ENCODE results near the gene LCORL. TPM values are rescaled to one million over a fixed set of nuclear protein-coding genes. Genes with fewer than 3 reads are reported as not detected.
"Not testable (repeated sequence)": the region's sequence is repeated elsewhere in the genome, so short reads cannot be mapped to it uniquely, and the experiment has no call there.

The LCORL gene
- total RNA-seq, 2 donors from 2014 or later: 16.5 to 20.7 TPM

- TF ChIP-seq CTCF (IDR thresholded peaks at IDR 0.05): no peak
- Histone ChIP-seq H3K27ac (no peak overlapping the region), H3K36me3 (no peaks in the 10 kb centered on the region), H3K9ac (ENCODE audit: low read depth in 2 of 2, low read length in 2 of 2) (no peak overlapping the region), H3K4me1 (peaks cover under 1% of the 10 kb centered on the region), H3K9me3 (no peaks in the 10 kb centered on the region), H3K27me3 (no peaks in the 10 kb centered on the region), H3K4me3 (no peak overlapping the region)
- intact Hi-C loops (cut with DNase I): no loop called here
- no peak for DNase-seq
Observed at GRCh38 chr4:18014269-18014668, 7.3 kb downstream of the LCORL start.

GRCh38 chr4:18012807-18013462 lies 8.6 kb downstream of the LCORL start:
- Histone ChIP-seq H3K9me3 (no peaks in the 10 kb centered on the region), H3K9ac (ENCODE audit: low read depth in 2 of 2, low read length in 2 of 2) (no peak overlapping the region), H3K4me3 (no peak overlapping the region), H3K36me3 (no peaks in the 10 kb centered on the region), H3K27me3 (no peaks in the 10 kb centered on the region), H3K27ac (no peak overlapping the region), H3K4me1 (no peaks in the 10 kb centered on the region)
- intact Hi-C loops (cut with DNase I): no loop called here
- no peak for DNase-seq
- no peak for TF ChIP-seq CTCF (IDR thresholded peaks at IDR 0.05)

- Histone ChIP-seq H3K4me3 (no peak overlapping the region), H3K36me3 (no peaks in the 10 kb centered on the region)
Observed at GRCh38 chr4:18012134-18012806, 9.3 kb downstream of the LCORL start.

GRCh38 chr4:18007625-18008024 lies 13.9 kb downstream of the LCORL start:
- no peak for DNase-seq

More at GRCh38 chr4:18012134-18012806, 9.3 kb downstream of the LCORL start:
- H3K27me3 ChIP-seq: no peaks in the 10 kb centered on the region
- no peak for TF ChIP-seq CTCF (IDR thresholded peaks at IDR 0.05)
- H3K9ac ChIP-seq (ENCODE audit: low read depth in 2 of 2, low read length in 2 of 2): no peak overlapping the region
- intact Hi-C loops (cut with DNase I): no loop called here
- no peaks in the 10 kb centered on the region for H3K9me3 ChIP-seq
- no peak for DNase-seq
- H3K27ac ChIP-seq: no peak overlapping the region
- no peaks in the 10 kb centered on the region for H3K4me1 ChIP-seq

GRCh38 chr4:18006432-18006831 lies 15.1 kb downstream of the LCORL start:
- H3K9ac ChIP-seq (ENCODE audit: low read depth in 2 of 2, low read length in 2 of 2); H3K27me3 ChIP-seq; H3K4me1 ChIP-seq; H3K27ac ChIP-seq; H3K4me3 ChIP-seq; H3K36me3 ChIP-seq; DNase-seq; H3K9me3 ChIP-seq; intact Hi-C loops (cut with DNase I): not testable (repeated sequence)

More at GRCh38 chr4:18007625-18008024, 13.9 kb downstream of the LCORL start:
- Histone ChIP-seq H3K4me3 (no peak overlapping the region), H3K4me1 (no peaks in the 10 kb centered on the region), H3K36me3 (no peaks in the 10 kb centered on the region), H3K9me3 (no peaks in the 10 kb centered on the region), H3K27me3 (no peaks in the 10 kb centered on the region), H3K27ac (no peak overlapping the region), H3K9ac (ENCODE audit: low read depth in 2 of 2, low read length in 2 of 2) (no peak overlapping the region)
- intact Hi-C loops (cut with DNase I): no loop called here
- no peak for TF ChIP-seq CTCF (IDR thresholded peaks at IDR 0.05)

GRCh38 chr4:17997129-17997528 lies 24.4 kb downstream of the LCORL start:
- intact Hi-C loops (cut with DNase I): no loop called here
- Histone ChIP-seq H3K27me3 (no peaks in the 10 kb centered on the region), H3K9ac (ENCODE audit: low read depth in 2 of 2, low read length in 2 of 2) (no peak overlapping the region), H3K27ac (no peak overlapping the region), H3K4me3 (no peak overlapping the region), H3K36me3 (no peaks in the 10 kb centered on the region), H3K4me1 (no peaks in the 10 kb centered on the region), H3K9me3 (no peaks in the 10 kb centered on the region)
- no peak for DNase-seq
- TF ChIP-seq CTCF (IDR thresholded peaks at IDR 0.05): no peak

Data from colonic mucosa (tissue), 4 donors.